GM21717 (cell line): ENCODE results near the gene WEE2.
"Not testable (repeated sequence)": the region's sequence is repeated elsewhere in the genome, so short reads cannot be mapped to it uniquely, and the experiment has no call there.

ENCODE experiments used
- ATAC-seq: cut with Tn5 transposase; IDR thresholded peaks from one replicate; pipeline ENCODE4 v1.9.1; 2021; ENCODE audit warnings: mild to moderate bottlenecking, moderate library complexity; ENCODE audit not compliant: unreplicated experiment

The WEE2 gene

DNA sequence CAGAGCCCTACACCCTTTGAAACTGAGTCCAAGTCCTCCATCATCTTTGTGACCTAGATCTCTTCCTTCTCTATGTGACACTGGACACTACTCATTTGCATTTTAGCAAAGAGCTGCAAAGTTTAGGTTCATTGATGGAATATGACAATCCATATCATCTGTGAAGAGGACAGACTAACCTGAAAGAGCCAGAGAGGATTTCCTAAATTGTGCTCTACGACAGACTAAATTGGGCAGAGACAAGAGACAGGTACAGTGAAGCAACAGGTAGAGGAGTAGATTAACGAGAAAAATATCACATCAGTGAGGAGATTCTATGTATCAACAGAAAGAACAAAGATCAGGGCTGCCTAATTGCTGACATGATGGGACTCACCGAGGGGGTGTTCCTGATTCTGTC, 55.6 kb downstream of the WEE2 start, which contains the start of gene TAS2R3:
TSS of gene TAS2R3 (plus strand) at position 301 of the 400 bp plus-strand sequence. CDS start at position 363, 62 bp downstream.
- no peak for ATAC-seq

DNA sequence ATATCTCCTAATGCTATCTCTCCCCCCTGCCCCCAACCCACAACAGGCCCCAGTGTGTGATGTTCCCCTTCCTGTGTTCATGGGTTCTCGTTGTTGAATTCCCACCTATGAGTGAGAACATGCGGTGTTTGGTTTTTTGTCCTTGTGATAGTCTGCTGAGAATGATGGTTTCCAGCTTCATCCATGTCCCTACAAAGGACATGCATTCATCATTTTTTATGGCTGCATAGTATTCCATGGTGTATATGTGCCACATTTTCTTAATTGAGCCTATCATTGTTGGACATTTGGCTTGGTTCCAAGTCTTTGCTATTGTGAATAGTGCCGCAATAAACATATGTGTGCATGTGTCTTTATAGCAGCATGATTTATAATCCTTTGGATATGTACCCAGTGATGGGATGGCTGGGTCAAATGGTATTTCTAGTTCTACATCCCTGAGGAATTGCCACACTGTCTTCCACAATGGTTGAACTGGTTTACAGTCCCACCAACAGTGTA, 62.0 kb downstream of the WEE2 start:
- not testable (repeated sequence) for ATAC-seq

DNA sequence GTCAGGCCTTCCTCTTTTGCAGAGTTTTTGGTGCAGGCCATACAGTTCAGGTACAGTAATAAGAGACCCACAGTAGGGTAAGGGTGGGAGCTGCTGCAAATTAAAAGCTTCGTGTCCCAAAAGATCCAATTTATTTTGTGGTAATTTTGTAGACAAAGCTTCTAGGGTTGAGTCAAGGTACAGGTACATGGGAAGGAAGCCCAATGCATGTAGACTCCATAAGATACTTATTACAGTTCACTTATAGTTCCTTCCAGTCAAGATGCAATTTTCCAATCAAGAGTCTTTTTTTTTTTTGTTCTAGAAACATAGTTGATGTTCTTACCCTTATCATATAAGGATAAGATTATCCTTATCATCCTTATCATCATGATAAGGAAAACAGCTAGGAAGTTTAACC, 68.2 kb downstream of the WEE2 start, which contains the start of gene TAS2R4:
TSS of gene TAS2R4 (plus strand) at position 301 of the 400 bp plus-strand sequence. CDS start 1,815 bp downstream, outside the sequence.
- no peak for ATAC-seq
